Putamen (tissue), 1 donor: ENCODE measurements around the gene CNOT3.
A peak's percentile ranks its signal among the peaks of the same experiment; 100 is the strongest.

Source experiments
- DNase-seq: peaks from one replicate; pipeline ENCODE4 v3.0.0-alpha.2; 2016; ENCODE audit warnings: low spot score

Gene CNOT3

DNA sequence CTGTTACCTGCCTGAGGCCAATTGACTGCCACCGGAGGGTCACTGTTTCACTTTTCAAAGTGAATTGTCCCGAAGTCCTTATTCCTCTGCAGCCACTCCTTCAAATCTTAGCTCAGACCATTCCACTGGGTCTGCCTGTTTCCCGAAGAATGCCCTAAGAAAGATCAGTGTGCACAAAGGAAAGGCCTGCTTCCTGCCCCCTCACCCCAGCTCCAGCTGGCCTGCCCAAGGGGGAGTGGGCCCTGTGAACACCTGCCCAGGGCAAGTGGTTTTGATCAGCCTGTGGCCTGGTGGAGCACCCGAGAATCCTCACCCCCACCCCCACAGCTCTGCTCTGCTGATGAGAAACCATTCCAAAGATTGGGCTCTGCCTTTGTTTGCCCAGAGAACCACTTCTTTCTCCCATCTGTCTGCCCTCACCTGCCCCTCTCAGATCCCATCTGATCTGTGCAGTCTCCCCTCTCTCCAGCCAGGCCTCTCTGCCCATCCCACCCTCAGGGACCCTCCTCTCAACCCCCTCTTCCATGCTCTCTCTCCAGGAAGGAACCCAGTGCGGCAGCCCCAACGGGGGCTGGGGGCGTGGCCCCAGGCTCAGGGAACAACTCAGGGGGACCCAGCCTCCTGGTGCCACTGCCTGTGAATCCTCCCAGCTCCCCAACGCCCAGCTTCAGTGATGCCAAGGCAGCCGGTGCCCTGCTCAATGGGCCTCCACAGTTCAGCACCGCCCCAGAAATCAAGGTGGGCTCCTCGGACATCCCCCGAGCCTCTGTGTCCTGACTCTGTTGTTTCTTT is 11.7 kb downstream of the CNOT3 start:
- no peak for DNase-seq

- DNase-seq = peak; percentile 39
Measured at GRCh38 chr19:54151362-54152035, 13.9 kb downstream of the CNOT3 start.

DNA sequence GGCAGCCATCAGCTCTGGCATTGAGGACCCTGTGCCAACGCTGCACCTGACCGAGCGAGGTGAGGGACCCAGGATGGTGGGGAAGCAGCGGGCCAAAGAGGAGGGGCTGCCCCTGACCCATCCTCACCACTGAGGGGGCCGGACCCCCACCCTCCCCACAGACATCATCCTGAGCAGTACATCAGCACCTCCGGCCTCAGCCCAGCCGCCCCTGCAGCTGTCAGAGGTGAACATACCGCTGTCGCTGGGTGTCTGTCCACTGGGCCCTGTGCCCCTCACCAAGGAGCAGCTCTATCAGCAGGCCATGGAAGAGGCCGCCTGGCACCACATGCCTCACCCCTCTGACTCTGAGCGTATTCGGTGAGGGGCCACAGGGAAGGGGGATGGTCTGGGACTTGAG is 14.7 kb downstream of the CNOT3 start:
- no peak for DNase-seq

DNA sequence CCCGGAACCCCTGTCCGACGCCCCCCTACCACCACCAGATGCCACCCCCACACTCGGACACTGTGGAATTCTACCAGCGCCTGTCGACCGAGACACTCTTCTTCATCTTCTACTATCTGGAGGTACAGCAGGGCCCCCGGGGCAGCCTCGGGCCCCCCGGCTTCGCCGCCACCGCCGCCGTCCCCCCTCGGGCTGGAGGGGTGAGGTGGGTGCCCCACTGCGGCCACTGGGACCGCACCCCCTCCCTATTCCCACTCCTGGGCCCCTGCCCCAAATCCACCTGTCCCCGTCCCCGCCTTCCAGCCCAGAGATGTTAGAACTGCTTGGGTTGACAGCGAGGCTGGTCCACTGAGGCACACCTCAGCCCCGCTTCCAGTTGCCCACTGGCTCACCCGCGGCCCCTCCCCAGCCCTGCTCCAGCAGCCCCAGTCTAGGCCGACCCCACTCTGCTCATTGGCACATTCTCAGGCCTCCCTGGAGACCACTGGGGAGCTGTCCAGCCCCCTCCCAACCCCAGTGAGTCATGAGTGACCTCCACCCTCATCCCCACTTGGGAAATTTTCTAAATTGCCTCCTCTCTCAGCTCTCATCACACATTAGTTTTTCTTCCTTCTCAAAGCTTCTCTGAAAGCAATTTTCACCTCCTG is 15.4 kb downstream of the CNOT3 start:
- DNase-seq = no peak

DNA sequence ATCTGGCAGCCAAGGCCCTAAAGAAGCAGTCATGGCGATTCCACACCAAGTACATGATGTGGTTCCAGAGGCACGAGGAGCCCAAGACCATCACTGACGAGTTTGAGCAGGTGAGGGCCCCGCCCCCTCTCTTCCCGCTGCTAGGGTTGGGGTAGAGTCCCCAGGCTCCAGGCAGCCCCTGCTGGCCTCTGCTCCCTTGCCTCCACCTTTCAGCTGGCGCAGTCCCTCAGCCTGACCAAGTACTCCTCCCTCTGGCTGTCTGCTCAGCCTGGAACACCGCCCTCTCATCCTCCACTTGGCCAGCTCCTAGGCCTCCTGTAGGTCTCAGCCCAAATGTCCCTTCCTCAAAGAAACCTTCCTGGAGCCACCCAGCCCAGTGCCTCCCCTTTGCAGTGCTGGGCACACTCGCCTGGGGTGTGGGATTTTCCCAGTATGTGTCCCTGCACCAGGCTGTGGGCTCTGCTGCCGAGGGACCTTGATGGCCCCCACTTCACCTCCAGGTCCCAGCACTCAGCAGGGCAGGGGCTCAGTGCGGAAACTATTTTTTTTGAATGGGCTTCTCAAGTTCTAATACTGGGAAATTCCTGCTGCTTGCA is 16.3 kb downstream of the CNOT3 start:
- no peak for DNase-seq

GRCh38 chr19:54154603-54155345 is 17.2 kb downstream of the CNOT3 start:
- DNase-seq = no peak

DNA sequence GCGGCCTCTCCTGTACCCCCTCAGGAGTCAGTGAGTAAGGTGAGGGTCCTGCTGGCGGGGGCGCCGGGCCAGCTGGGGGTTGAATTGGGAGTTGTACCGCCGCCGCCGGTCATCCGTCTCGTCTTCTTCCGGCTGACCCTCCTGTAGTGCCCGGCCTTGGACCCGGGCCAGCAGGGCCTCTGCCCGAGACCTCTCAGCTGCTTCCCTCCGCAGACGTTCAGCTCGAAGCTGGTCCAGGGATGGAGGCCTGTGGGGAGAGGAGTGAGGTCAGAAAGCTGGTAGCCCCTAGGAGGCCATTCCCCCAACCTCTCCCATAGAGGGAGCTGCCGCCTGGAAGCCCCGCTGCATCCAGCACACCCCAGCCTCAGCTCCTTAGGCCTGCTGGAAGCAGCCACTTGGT is 18.1 kb downstream of the CNOT3 start:
- no peak for DNase-seq

GRCh38 chr19:54156490-54156889 is 18.9 kb downstream of the CNOT3 start:
- DNase-seq = no peak

- DNase-seq = no peak
Measured at GRCh38 chr19:54156953-54157352, 19.4 kb downstream of the CNOT3 start.

- no peak for DNase-seq
Measured at GRCh38 chr19:54158812-54159351, 21.3 kb downstream of the CNOT3 start.

GRCh38 chr19:54159352-54160181 is 22.0 kb downstream of the CNOT3 start, which contains the start of gene LENG1:
LENG1 (minus strand) TSS chr19:54159721; CDS start chr19:54159695, 26 bp downstream.
- DNase-seq = peak; percentile 100

GRCh38 chr19:54160182-54160811 is 22.7 kb downstream of the CNOT3 start:
- DNase-seq = no peak

- DNase-seq = no peak
Measured at GRCh38 chr19:54160854-54161253, 23.3 kb downstream of the CNOT3 start.

DNA sequence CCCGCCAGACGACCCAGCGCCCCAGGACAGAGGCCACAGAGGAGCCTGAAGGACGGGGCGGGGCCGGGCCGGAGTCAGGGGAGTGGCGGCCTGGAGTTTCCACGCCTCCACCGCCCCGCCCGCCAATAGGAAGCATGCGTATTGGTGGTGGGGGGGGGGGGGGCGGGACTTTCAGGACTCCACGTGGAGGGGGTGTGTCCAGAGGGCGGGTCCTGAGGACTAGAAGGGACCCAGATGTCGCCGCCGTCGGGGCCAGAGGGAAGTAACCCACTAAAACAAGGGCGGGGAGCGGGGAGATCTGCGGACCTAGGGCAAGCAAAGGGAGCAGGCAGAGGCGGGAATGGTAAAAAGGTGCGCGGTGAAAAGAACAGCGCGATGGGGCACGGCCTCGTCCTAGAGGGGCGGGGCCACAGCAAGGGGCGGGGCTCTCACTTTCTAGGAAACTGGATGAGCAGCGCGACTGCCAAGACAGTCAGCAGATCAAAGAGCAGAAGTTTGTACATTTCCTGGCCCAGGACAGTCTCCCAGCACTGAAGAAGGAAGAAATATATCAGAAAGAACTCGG is 24.8 kb downstream of the CNOT3 start:
- DNase-seq = peak; percentile 46

GRCh38 chr19:54162884-54163283 is 25.3 kb downstream of the CNOT3 start:
- no peak for DNase-seq

DNA sequence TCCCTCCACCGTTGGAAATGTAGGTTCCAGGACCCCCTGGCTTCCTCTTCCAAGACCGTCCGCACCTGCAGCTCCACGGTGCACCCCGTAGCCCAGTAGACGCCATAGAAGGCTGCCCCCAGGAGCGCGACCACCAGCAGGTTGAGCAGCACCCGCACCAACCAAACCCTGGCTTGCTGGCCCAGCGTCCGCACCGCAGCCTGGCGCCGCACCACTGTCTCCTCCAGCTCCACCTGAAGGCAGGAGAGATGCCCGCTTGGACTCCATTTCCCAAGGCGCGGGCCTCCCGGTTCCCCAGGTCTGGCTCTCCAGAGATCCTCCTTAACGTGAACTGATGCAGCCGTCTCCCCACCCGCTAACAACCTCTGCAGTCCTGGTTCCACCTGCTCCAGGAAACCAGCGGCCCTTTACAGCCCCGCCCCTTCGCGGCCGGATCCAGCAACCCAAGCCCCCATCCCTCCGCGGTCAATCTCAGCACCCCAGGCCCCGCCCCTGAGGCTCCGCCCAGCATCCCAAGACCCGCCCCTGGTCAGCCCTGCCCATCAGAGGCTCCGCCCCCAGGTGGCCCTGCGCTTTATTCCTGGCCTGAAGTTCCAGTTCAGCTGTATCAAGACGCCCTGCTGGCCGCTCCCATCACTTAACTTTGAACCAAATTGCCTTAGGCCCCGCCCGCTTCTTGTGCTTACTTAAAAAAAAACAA is 27.0 kb downstream of the CNOT3 start:
- no peak for DNase-seq

DNA sequence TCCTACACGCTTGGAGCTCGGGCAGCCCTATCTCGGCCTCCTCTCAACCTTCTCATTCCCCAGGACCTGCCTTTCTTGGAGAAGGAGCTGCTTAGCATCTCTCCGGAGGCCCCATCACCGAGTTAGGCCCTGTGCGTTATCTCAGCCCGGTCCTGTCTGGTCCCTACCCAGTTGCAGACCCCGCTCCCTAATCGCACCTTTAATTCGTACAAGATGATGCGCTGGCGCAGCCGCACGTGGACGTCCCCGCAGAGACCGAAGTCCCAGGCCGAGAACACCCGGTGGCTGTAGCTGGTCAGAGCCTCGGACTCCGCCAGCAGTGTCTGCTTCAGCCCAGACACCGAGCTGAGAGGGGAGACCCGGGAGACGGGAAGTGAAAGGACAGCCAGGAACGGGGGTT is 27.7 kb downstream of the CNOT3 start:
- no peak for DNase-seq

GRCh38 chr19:54168174-54168917 is 30.8 kb downstream of the CNOT3 start:
- DNase-seq = peak; percentile 74
